ENCODE measurements around the gene PLA2G2E. TPM values are rescaled to one million over a fixed set of nuclear protein-coding genes. Genes with fewer than 3 reads are reported as not detected.

The PLA2G2E gene
- total and polyA plus RNA-seq, 2 donors (not counting 1 experiment from before 2014, with no cell fraction given) = not detected

GRCh38 chr1:19907456-19907855, 16.0 kb downstream of the PLA2G2E start:
- Histone ChIP-seq H3K79me2 (ENCODE audit: control insufficient read depth, insufficient read depth, low read length) (no peaks in the 10 kb centered on the region), H3K4me3 (replicated peaks in 1 of 4; ENCODE audit: control extremely low read depth in 1 of 4, insufficient read depth in 1 of 4, low read depth in 3 of 4, low read length in 4 of 4) (no peak overlapping the region), H3K27ac (ENCODE audit: insufficient read depth, low read length) (no peak overlapping the region), H2AFZ (ENCODE audit: low read length) (no peak overlapping the region), H3K4me2 (ENCODE audit: extremely low read depth, insufficient read depth, low read length) (no peak overlapping the region), H3K36me3 (ENCODE audit: control insufficient read depth, insufficient read depth, low read length) (peaks cover 12% of the 10 kb centered on the region), H3K9ac (ENCODE audit: insufficient read depth, low read length) (no peak overlapping the region), H3K27me3 (ENCODE audit: control insufficient read depth, insufficient read depth, low read length) (no peaks in the 10 kb centered on the region), H4K20me1 (ENCODE audit: control insufficient read depth, extremely low read depth, insufficient read depth, low read length) (no peaks in the 10 kb centered on the region), H3K9me3 (ENCODE audit: control insufficient read depth, insufficient read depth, low read depth, low read length) (no peaks in the 10 kb centered on the region), H3K4me1 (ENCODE audit: control insufficient read depth, extremely low read depth, insufficient read depth, low read length) (no peaks in the 10 kb centered on the region)
- no peak for TF ChIP-seq EZH2 (IDR thresholded peaks at IDR 0.05; ENCODE audit: low read length, missing control alignments)
- TF ChIP-seq, protein P1, sequence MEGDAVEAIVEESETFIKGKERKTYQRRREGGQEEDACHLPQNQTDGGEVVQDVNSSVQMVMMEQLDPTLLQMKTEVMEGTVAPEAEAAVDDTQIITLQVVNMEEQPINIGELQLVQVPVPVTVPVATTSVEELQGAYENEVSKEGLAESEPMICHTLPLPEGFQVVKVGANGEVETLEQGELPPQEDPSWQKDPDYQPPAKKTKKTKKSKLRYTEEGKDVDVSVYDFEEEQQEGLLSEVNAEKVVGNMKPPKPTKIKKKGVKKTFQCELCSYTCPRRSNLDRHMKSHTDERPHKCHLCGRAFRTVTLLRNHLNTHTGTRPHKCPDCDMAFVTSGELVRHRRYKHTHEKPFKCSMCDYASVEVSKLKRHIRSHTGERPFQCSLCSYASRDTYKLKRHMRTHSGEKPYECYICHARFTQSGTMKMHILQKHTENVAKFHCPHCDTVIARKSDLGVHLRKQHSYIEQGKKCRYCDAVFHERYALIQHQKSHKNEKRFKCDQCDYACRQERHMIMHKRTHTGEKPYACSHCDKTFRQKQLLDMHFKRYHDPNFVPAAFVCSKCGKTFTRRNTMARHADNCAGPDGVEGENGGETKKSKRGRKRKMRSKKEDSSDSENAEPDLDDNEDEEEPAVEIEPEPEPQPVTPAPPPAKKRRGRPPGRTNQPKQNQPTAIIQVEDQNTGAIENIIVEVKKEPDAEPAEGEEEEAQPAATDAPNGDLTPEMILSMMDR (conservative IDR thresholded peaks at IDR 0.05 in 1 of 2, IDR thresholded peaks at IDR 0.05 in 1 of 2; ENCODE audit: low read depth in 1 of 2, low read length in 2 of 2) = no peak
- DNase-seq (ENCODE audit: low read depth in 2 of 2) = no peak

DNA sequence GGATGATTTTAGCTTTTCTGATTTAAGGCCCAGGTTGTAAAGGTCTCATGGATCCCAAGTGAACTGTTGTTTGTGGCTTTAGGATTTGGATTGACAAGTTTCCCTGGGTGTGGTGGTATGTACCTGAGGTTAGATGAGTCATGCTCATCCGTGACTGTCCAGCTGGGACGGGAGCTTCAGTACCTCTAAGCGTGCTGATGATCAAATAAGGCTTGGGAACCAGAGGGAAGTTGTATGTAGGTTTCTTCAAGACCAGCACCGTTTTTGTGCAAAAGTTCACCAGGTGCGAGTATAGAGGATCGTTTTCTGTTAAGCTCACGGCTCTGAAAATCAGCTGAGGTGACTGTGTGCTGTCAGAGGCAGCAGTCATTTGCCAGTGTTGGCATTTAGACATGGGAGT, 19.8 kb downstream of the PLA2G2E start:
- no peaks in the 10 kb centered on the region for H4K20me1 ChIP-seq (ENCODE audit: control insufficient read depth, extremely low read depth, insufficient read depth, low read length)
- H3K79me2 ChIP-seq (ENCODE audit: control insufficient read depth, insufficient read depth, low read length) = no peaks in the 10 kb centered on the region
- H3K27ac ChIP-seq (ENCODE audit: insufficient read depth, low read length) = no peak overlapping the region
- H3K9ac ChIP-seq (ENCODE audit: insufficient read depth, low read length) = no peak overlapping the region
- no peaks in the 10 kb centered on the region for H3K9me3 ChIP-seq (ENCODE audit: control insufficient read depth, insufficient read depth, low read depth, low read length)
- TF ChIP-seq EZH2 (IDR thresholded peaks at IDR 0.05; ENCODE audit: low read length, missing control alignments) = no peak
- TF ChIP-seq, protein P1 (conservative IDR thresholded peaks at IDR 0.05 in 1 of 2, IDR thresholded peaks at IDR 0.05 in 1 of 2; ENCODE audit: low read depth in 1 of 2, low read length in 2 of 2) = no peak
- H2AFZ ChIP-seq (ENCODE audit: low read length) = no peak overlapping the region
- peaks cover 12% of the 10 kb centered on the region for H3K36me3 ChIP-seq (ENCODE audit: control insufficient read depth, insufficient read depth, low read length)
- no peak overlapping the region for H3K4me3 ChIP-seq (replicated peaks in 1 of 4; ENCODE audit: control extremely low read depth in 1 of 4, insufficient read depth in 1 of 4, low read depth in 3 of 4, low read length in 4 of 4)
- H3K4me2 ChIP-seq (ENCODE audit: extremely low read depth, insufficient read depth, low read length) = no peak overlapping the region
- H3K4me1 ChIP-seq (ENCODE audit: control insufficient read depth, extremely low read depth, insufficient read depth, low read length) = no peaks in the 10 kb centered on the region
- no peaks in the 10 kb centered on the region for H3K27me3 ChIP-seq (ENCODE audit: control insufficient read depth, insufficient read depth, low read length)
- peak in 1 of 2 donors; percentile 39 for DNase-seq (ENCODE audit: low read depth in 2 of 2)

GRCh38 chr1:19901653-19902052, 21.8 kb downstream of the PLA2G2E start:
- H2AFZ ChIP-seq (ENCODE audit: low read length) = no peak overlapping the region
- H3K27me3 ChIP-seq (ENCODE audit: control insufficient read depth, insufficient read depth, low read length) = no peaks in the 10 kb centered on the region
- no peak overlapping the region for H3K4me3 ChIP-seq (replicated peaks in 1 of 4; ENCODE audit: control extremely low read depth in 1 of 4, insufficient read depth in 1 of 4, low read depth in 3 of 4, low read length in 4 of 4)
- no peaks in the 10 kb centered on the region for H3K9me3 ChIP-seq (ENCODE audit: control insufficient read depth, insufficient read depth, low read depth, low read length)
- H3K4me1 ChIP-seq (ENCODE audit: control insufficient read depth, extremely low read depth, insufficient read depth, low read length) = no peaks in the 10 kb centered on the region
- no peak for DNase-seq (ENCODE audit: low read depth in 2 of 2)
- H3K9ac ChIP-seq (ENCODE audit: insufficient read depth, low read length) = no peak overlapping the region
- no peak for TF ChIP-seq EZH2 (IDR thresholded peaks at IDR 0.05; ENCODE audit: low read length, missing control alignments)
- TF ChIP-seq, protein P1 (conservative IDR thresholded peaks at IDR 0.05 in 1 of 2, IDR thresholded peaks at IDR 0.05 in 1 of 2; ENCODE audit: low read depth in 1 of 2, low read length in 2 of 2) = no peak
- no peaks in the 10 kb centered on the region for H3K79me2 ChIP-seq (ENCODE audit: control insufficient read depth, insufficient read depth, low read length)
- no peaks in the 10 kb centered on the region for H4K20me1 ChIP-seq (ENCODE audit: control insufficient read depth, extremely low read depth, insufficient read depth, low read length)
- no peak overlapping the region for H3K27ac ChIP-seq (ENCODE audit: insufficient read depth, low read length)
- H3K4me2 ChIP-seq (ENCODE audit: extremely low read depth, insufficient read depth, low read length) = no peak overlapping the region
- H3K36me3 ChIP-seq (ENCODE audit: control insufficient read depth, insufficient read depth, low read length) = peaks cover 7% of the 10 kb centered on the region
